ENCODE measurements around the gene SORBS1.

DNA sequence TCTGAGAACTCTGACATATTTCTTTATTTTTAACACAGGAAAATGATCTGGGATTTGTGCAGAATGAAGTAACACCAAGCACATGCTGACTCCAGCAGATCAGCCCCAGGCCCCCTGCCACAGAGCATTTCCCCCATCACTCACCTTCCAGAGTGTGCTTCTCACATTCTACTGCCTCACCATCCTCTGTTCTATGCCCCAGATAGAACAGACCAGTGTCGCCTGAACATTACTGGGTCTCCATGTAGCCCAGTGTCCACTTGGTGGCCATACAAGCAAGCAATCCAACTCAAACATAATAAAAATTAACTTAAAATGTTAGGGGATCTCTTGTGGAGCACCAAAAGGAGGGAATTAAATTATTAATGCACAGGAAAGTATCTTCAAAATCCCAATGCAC, 58.8 kb downstream of the SORBS1 start:
- TF ChIP-seq, protein P1, sequence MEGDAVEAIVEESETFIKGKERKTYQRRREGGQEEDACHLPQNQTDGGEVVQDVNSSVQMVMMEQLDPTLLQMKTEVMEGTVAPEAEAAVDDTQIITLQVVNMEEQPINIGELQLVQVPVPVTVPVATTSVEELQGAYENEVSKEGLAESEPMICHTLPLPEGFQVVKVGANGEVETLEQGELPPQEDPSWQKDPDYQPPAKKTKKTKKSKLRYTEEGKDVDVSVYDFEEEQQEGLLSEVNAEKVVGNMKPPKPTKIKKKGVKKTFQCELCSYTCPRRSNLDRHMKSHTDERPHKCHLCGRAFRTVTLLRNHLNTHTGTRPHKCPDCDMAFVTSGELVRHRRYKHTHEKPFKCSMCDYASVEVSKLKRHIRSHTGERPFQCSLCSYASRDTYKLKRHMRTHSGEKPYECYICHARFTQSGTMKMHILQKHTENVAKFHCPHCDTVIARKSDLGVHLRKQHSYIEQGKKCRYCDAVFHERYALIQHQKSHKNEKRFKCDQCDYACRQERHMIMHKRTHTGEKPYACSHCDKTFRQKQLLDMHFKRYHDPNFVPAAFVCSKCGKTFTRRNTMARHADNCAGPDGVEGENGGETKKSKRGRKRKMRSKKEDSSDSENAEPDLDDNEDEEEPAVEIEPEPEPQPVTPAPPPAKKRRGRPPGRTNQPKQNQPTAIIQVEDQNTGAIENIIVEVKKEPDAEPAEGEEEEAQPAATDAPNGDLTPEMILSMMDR (conservative IDR thresholded peaks at IDR 0.05): no peak
- no peak for TF ChIP-seq ZFX (IDR thresholded peaks at IDR 0.05)

All from C4-2B (cell line).